OCI-LY1 (cell line): ENCODE measurements around the gene TOM1.

Experiments
- CTCF ChIP-seq: fragments of 200-600 bp; sonication (generic), shearing (Covaris generic); IDR thresholded peaks from 2 replicates; pipeline ENCODE4 v1.5.1; 2017; ENCODE audit warnings: mild to moderate bottlenecking, antibody characterized with exemption, low read length, moderate library complexity, mixed read lengths
- EZH2 ChIP-seq: fragments of 200-600 bp; sonication (generic), shearing (Covaris generic); IDR thresholded peaks from 2 replicates; pipeline ENCODE4 v1.8.0; 2017; ENCODE audit warnings: borderline replicate concordance, mixed run types, mild to moderate bottlenecking, antibody characterized with exemption, low read length, moderate library complexity, mixed read lengths

- TF ChIP-seq CTCF (no peak), EZH2 (no peak)
Observed at GRCh38 chr22:35250156-35250555, 49.5 kb upstream of the TOM1 start.
